ENCODE measurements around the gene TTC21B.

DNA sequence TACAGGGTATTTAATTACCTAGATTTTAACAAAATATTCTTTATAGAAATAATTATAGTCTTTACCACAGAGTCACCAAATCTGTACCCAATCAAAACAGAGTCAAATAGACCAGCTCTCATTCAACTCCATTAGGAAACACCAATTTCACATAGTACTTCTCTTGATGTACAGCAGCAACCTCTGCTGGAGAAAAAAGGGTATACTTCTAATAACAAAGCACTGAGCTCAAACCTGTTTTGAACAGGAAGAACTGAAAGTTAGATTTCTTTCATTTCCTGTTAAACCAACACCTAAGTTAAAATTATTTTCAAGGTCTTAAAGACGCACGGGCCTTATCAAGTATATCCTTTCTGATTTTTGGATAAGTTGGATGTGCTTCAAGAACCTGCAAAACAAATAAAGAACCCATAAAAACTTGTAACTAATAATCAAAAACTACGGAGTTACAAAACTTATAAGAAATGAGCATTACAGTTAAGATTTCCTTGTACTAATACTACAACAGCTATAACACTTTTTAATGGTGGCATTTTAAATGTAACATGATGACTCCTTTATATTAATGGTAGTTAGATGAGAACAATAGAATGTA is 79.0 kb downstream of the TTC21B start:
- TF ChIP-seq, protein P1, sequence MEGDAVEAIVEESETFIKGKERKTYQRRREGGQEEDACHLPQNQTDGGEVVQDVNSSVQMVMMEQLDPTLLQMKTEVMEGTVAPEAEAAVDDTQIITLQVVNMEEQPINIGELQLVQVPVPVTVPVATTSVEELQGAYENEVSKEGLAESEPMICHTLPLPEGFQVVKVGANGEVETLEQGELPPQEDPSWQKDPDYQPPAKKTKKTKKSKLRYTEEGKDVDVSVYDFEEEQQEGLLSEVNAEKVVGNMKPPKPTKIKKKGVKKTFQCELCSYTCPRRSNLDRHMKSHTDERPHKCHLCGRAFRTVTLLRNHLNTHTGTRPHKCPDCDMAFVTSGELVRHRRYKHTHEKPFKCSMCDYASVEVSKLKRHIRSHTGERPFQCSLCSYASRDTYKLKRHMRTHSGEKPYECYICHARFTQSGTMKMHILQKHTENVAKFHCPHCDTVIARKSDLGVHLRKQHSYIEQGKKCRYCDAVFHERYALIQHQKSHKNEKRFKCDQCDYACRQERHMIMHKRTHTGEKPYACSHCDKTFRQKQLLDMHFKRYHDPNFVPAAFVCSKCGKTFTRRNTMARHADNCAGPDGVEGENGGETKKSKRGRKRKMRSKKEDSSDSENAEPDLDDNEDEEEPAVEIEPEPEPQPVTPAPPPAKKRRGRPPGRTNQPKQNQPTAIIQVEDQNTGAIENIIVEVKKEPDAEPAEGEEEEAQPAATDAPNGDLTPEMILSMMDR (IDR thresholded peaks at IDR 0.05), result peak; percentile 32 to 50
- TF ChIP-seq POLR2A (IDR thresholded peaks at IDR 0.05) (no peak), EP300 (IDR thresholded peaks at IDR 0.05) (no peak)

All from suprapubic skin (tissue), 3 donors.